Neural progenitor cell (in vitro differentiated cells): ENCODE measurements around the gene RCSD1. TPM values are rescaled to one million over a fixed set of nuclear protein-coding genes. Genes with fewer than 3 reads are reported as not detected.
A peak's percentile ranks its signal among the peaks of the same experiment; 100 is the strongest.

Source experiments
- DNase-seq: peaks from one replicate; pipeline ENCODE4 v3.0.0-alpha.2; 2016; ENCODE audit warnings: low spot score
- H2AFZ ChIP-seq: fragments of 200-600 bp; sonication (generic); replicated peaks from 2 replicates; pipeline ENCODE4 v1.6.1; 2016; ENCODE audit warnings: antibody characterized with exemption
- H3F3A ChIP-seq: fragments of 200-600 bp; sonication (generic); 2 replicates; pipeline ENCODE4 v1.6.1; 2016; ENCODE audit warnings: antibody characterized with exemption, low read depth
- H3K27ac ChIP-seq: fragments of 200-600 bp; sonication (generic); 2 replicates; pipeline ENCODE4 v1.5.1; 2016; ENCODE audit warnings: mild to moderate bottlenecking
- H3K27me3 ChIP-seq: fragments of 200-600 bp; sonication (generic); 2 replicates; pipeline ENCODE4 v1.6.1; 2016; ENCODE audit warnings: mild to moderate bottlenecking, moderate library complexity
- H3K36me3 ChIP-seq: fragments of 200-600 bp; sonication (generic); 2 replicates; pipeline ENCODE4 v1.5.1; 2016
- H3K4me1 ChIP-seq: fragments of 200-600 bp; sonication (generic); 2 replicates; pipeline ENCODE4 v1.6.1; 2016; ENCODE audit warnings: mixed run types
- H3K4me2 ChIP-seq: fragments of 200-600 bp; sonication (generic); 2 replicates; pipeline ENCODE4 v1.6.1; 2016
- H3K4me3 ChIP-seq: fragments of 200-600 bp; sonication (generic); 2 replicates; pipeline ENCODE4 v1.5.1; 2016
- H3K79me2 ChIP-seq: fragments of 200-600 bp; sonication (generic); 2 replicates; pipeline ENCODE4 v1.6.1; 2016; ENCODE audit warnings: low read depth
- H3K9ac ChIP-seq: fragments of 200-600 bp; sonication (generic); 2 replicates; pipeline ENCODE4 v1.6.1; 2016
- H3K9me3 ChIP-seq: fragments of 200-600 bp; sonication (generic); 2 replicates; pipeline ENCODE4 v1.5.1; 2016; ENCODE audit warnings: low read depth
- H4K20me1 ChIP-seq: fragments of 200-600 bp; sonication (generic); 2 replicates; pipeline ENCODE4 v1.6.1; 2016; ENCODE audit warnings: low read depth
- H3K27ac Mint-ChIP-seq: 3 replicates; pipeline ENCODE4 v1.8.0; 2021; ENCODE audit warnings: mixed read lengths
- H3K27me3 Mint-ChIP-seq: 2 replicates; pipeline ENCODE4 v1.8.0; 2022; ENCODE audit warnings: low read depth, mild to moderate bottlenecking, inconsistent platforms, moderate library complexity, mixed read lengths; ENCODE audit not compliant: insufficient read depth
- H3K36me3 Mint-ChIP-seq: 3 replicates; pipeline ENCODE4 v1.8.0; 2021; ENCODE audit warnings: mixed read lengths
- H3K4me1 Mint-ChIP-seq: 3 replicates; pipeline ENCODE4 v1.8.0; 2021; ENCODE audit warnings: mixed read lengths
- H3K4me3 Mint-ChIP-seq: 3 replicates; pipeline ENCODE4 v1.8.0; 2021; ENCODE audit warnings: mild to moderate bottlenecking, moderate library complexity, mixed read lengths
- H3K9me3 Mint-ChIP-seq: 3 replicates; pipeline ENCODE4 v1.8.0; 2020; ENCODE audit warnings: mixed read lengths
- CTCF ChIP-seq: fragments of 200-600 bp; sonication (generic); IDR thresholded peaks from 2 replicates; pipeline ENCODE4 v1.5.1; 2017; ENCODE audit warnings: antibody characterized with exemption, mild to moderate bottlenecking
- EZH2 ChIP-seq: fragments of 200-600 bp; sonication (generic); IDR thresholded peaks from 2 replicates; pipeline ENCODE4 v1.6.1; 2017; ENCODE audit warnings: antibody characterized with exemption, mild to moderate bottlenecking, moderate library complexity
- EZH2phosphoT487 ChIP-seq: fragments of 200-600 bp; sonication (generic); IDR thresholded peaks from 2 replicates; pipeline ENCODE4 v1.6.1; 2017; ENCODE audit warnings: antibody characterized with exemption
- total RNA-seq: library from RNA; depleted of rRNA; stranded (reverse); fragments of >200 nt; gene quantifications from 2 replicates; pipeline ENCODE4 v1.2.3, GENCODE V29; 2015; ENCODE audit warnings: low replicate concordance

RCSD1 gene
- total RNA-seq, 1 donor from 2014 or later: 0.06 TPM

DNA sequence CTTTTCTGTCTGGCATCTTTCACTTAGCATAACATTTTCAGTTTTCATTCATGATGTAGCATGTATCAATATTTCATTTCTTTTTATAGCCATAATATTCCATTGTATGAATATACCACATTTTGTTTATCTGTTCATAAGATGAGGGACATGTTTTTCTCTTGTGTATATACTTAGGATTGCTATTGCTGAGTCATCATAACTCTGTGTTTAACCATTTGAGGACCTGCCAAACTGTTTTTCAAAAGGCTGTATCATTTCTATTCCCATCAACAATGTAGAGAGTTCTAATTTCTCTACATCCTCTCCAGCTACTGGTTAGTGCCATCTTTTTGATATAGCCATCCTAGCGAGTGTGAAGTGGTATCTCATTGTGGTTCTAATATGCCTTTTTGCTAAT lies 118.0 kb downstream of the RCSD1 start:
- DNase-seq: no peak
- Mint-ChIP-seq H3K27ac (no peak overlapping the region), H3K4me3 (no peak overlapping the region), H3K9me3 (peaks cover 2% of the 10 kb centered on the region), H3K4me1 (no peaks in the 10 kb centered on the region), H3K36me3 (peaks cover 8% of the 10 kb centered on the region), H3K27me3 (no peaks in the 10 kb centered on the region)
- H3K79me2 ChIP-seq: peaks cover 100% of the 10 kb centered on the region
- no peak overlapping the region for H3K27ac ChIP-seq
- no peak overlapping the region for H3K9ac ChIP-seq
- H2AFZ ChIP-seq: no peak overlapping the region
- no peaks in the 10 kb centered on the region for H3K36me3 ChIP-seq
- peaks cover under 1% of the 10 kb centered on the region for H3K4me1 ChIP-seq
- TF ChIP-seq EZH2: no peak
- no peak for TF ChIP-seq CTCF
- no peak for TF ChIP-seq EZH2phosphoT487
- H3K27me3 ChIP-seq: no peaks in the 10 kb centered on the region
- H3K4me2 ChIP-seq: no peak overlapping the region
- H3F3A ChIP-seq: no peaks in the 10 kb centered on the region
- no peak overlapping the region for H3K4me3 ChIP-seq
- H3K9me3 ChIP-seq: no peaks in the 10 kb centered on the region
- peaks cover 86% of the 10 kb centered on the region for H4K20me1 ChIP-seq

- H3K4me3 Mint-ChIP-seq: no peak overlapping the region
- Histone ChIP-seq H3F3A (no peaks in the 10 kb centered on the region), H4K20me1 (peaks cover 86% of the 10 kb centered on the region), H3K27ac (peak overlapping the region; percentile 32), H3K79me2 (peaks cover 98% of the 10 kb centered on the region), H3K4me2 (no peak overlapping the region), H3K9me3 (no peaks in the 10 kb centered on the region), H3K4me3 (no peak overlapping the region), H3K9ac (no peak overlapping the region), H3K4me1 (no peaks in the 10 kb centered on the region), H3K36me3 (no peaks in the 10 kb centered on the region), H3K27me3 (no peaks in the 10 kb centered on the region), H2AFZ (no peak overlapping the region)
- TF ChIP-seq EZH2: no peak
- no peak for TF ChIP-seq EZH2phosphoT487
- TF ChIP-seq CTCF: no peak
- H3K27me3 Mint-ChIP-seq: no peaks in the 10 kb centered on the region
- H3K9me3 Mint-ChIP-seq: no peaks in the 10 kb centered on the region
- no peak overlapping the region for H3K27ac Mint-ChIP-seq
- H3K36me3 Mint-ChIP-seq: peaks cover 3% of the 10 kb centered on the region
- no peak for DNase-seq
- no peaks in the 10 kb centered on the region for H3K4me1 Mint-ChIP-seq
Measured at GRCh38 chr1:167748906-167749305, 118.9 kb downstream of the RCSD1 start.

GRCh38 chr1:167749741-167750140 lies 119.7 kb downstream of the RCSD1 start:
- Histone ChIP-seq H3K27ac (no peak overlapping the region), H4K20me1 (peaks cover 87% of the 10 kb centered on the region), H3K4me2 (no peak overlapping the region), H3K9me3 (no peaks in the 10 kb centered on the region), H3K4me1 (no peaks in the 10 kb centered on the region), H3K79me2 (peaks cover 98% of the 10 kb centered on the region), H2AFZ (no peak overlapping the region), H3K36me3 (no peaks in the 10 kb centered on the region), H3F3A (no peaks in the 10 kb centered on the region), H3K9ac (no peak overlapping the region), H3K27me3 (no peaks in the 10 kb centered on the region), H3K4me3 (no peak overlapping the region)
- Mint-ChIP-seq H3K27me3 (no peaks in the 10 kb centered on the region), H3K9me3 (no peaks in the 10 kb centered on the region), H3K27ac (no peak overlapping the region), H3K36me3 (peaks cover 1% of the 10 kb centered on the region), H3K4me1 (no peaks in the 10 kb centered on the region), H3K4me3 (no peak overlapping the region)
- no peak for DNase-seq
- no peak for TF ChIP-seq CTCF
- TF ChIP-seq EZH2phosphoT487: no peak
- no peak for TF ChIP-seq EZH2
